Stimulated activated CD4-positive, alpha-beta T cell treated with anti-CD3 and anti-CD28 coated beads, Interleukin-12 subunit alpha, Interleukin-12 subunit beta, amount 100 ng/mL, for 48 hours (primary cell): Measurements from ENCODE around the gene PHACTR1.

Source experiments
- DNase-seq, 3 donors: peaks; one replicate each; pipeline ENCODE4 v3.0.0-alpha.2; 2020; ENCODE audit warnings: low read depth in 2 of 3, low spot score in 1 of 3

The PHACTR1 gene

GRCh38 chr6:13059026-13059425 is 342.5 kb downstream of the PHACTR1 start:
- no peak for DNase-seq

- no peak for DNase-seq
Observed at GRCh38 chr6:13063300-13063918, 346.8 kb downstream of the PHACTR1 start.

GRCh38 chr6:13065581-13065980 is 349.0 kb downstream of the PHACTR1 start:
- no peak for DNase-seq

GRCh38 chr6:13066050-13066449 is 349.5 kb downstream of the PHACTR1 start:
- DNase-seq = no peak

- no peak for DNase-seq
Observed at GRCh38 chr6:13066820-13067219, 350.3 kb downstream of the PHACTR1 start.

- DNase-seq = no peak
Observed at GRCh38 chr6:13068586-13069210, 352.1 kb downstream of the PHACTR1 start.

GRCh38 chr6:13071550-13072345 is 355.2 kb downstream of the PHACTR1 start:
- no peak for DNase-seq

- no peak for DNase-seq
Observed at GRCh38 chr6:13072686-13073347, 356.2 kb downstream of the PHACTR1 start.

GRCh38 chr6:13074415-13075140 is 358.0 kb downstream of the PHACTR1 start:
- DNase-seq = no peak

GRCh38 chr6:13075141-13075845 is 358.7 kb downstream of the PHACTR1 start:
- DNase-seq = no peak

GRCh38 chr6:13076575-13076974 is 360.0 kb downstream of the PHACTR1 start:
- DNase-seq = no peak

GRCh38 chr6:13077117-13077516 is 360.6 kb downstream of the PHACTR1 start:
- no peak for DNase-seq

GRCh38 chr6:13079096-13079723 is 362.6 kb downstream of the PHACTR1 start:
- no peak for DNase-seq

- DNase-seq = no peak
Observed at GRCh38 chr6:13080462-13081188, 364.1 kb downstream of the PHACTR1 start.

- DNase-seq = no peak
Observed at GRCh38 chr6:13081189-13081563, 364.6 kb downstream of the PHACTR1 start.

- DNase-seq = no peak
Observed at GRCh38 chr6:13089296-13089994, 372.9 kb downstream of the PHACTR1 start.

GRCh38 chr6:13091192-13091591 is 374.6 kb downstream of the PHACTR1 start:
- no peak for DNase-seq

- no peak for DNase-seq
Observed at GRCh38 chr6:13094781-13095425, 378.3 kb downstream of the PHACTR1 start.
